Heart right ventricle (tissue), 16 donors: ENCODE measurements around the gene AMIGO3. TPM values are rescaled to one million over a fixed set of nuclear protein-coding genes. Genes with fewer than 3 reads are reported as not detected.

ENCODE experiments used
- ATAC-seq, 8 donors: fragments of 200-7000 bp; cut with Tn5 transposase; one replicate each; pipeline ENCODE4 v1.9.1; 2020; ENCODE audit warnings: mild to moderate bottlenecking in 8 of 8, moderate library complexity in 8 of 8, moderate number of reproducible peaks in 1 of 8
- DNase-seq, 2 donors: peaks; one replicate each; pipeline ENCODE4 v3.0.0-alpha.2; 2020
- H3K27ac ChIP-seq, 10 donors: fragments of 200-600 bp; sonication (generic) in 2 of 10; one replicate each; pipeline versions ENCODE4 v1.5.0 to v1.8.0; 2020 to 2022; ENCODE audit warnings: mild to moderate bottlenecking in 3 of 10
- H3K27me3 ChIP-seq, 7 donors: fragments of 200-600 bp; one replicate each; pipeline ENCODE4 v1.8.0; 2021 to 2022; ENCODE audit warnings: mild to moderate bottlenecking in 2 of 7
- H3K36me3 ChIP-seq, 9 donors: fragments of 200-600 bp; sonication (generic) in 1 of 9; one replicate each; pipeline versions ENCODE4 v1.5.0 to v1.8.0; 2020 to 2022; ENCODE audit warnings: mild to moderate bottlenecking in 2 of 9
- H3K4me1 ChIP-seq, 9 donors: fragments of 200-600 bp; sonication (generic) in 1 of 9; one replicate each; pipeline versions ENCODE4 v1.5.0 to v1.8.0; 2020 to 2022; ENCODE audit warnings: mild to moderate bottlenecking in 4 of 9
- H3K4me3 ChIP-seq, 10 donors: fragments of 200-600 bp; sonication (generic) in 2 of 10; one replicate each; pipeline versions ENCODE4 v1.5.0 to v1.8.0; 2020 to 2022; ENCODE audit warnings: mild to moderate bottlenecking in 7 of 10, moderate library complexity in 2 of 10
- H3K9me3 ChIP-seq, 11 donors: fragments of 200-600 bp in 10 of 11; sonication (generic) in 2 of 11; one replicate each; pipeline versions ENCODE4 v1.5.0 to v1.8.0; 2013 to 2022; ENCODE audit warnings: mild to moderate bottlenecking in 2 of 11, control low read depth in 1 of 11, moderate library complexity in 1 of 11
- WGBS, 2 donors: extraction: QIAGEN DNeasy Blood & Tissue Kit; methylation state at CpG; one replicate each; pipeline ENCODE4 v1.1.7; 2013; ENCODE audit warnings: inconsistent platforms in 1 of 2; 5-methylcytosine and 5-hydroxymethylcytosine counted together
- intact Hi-C, 10 donors: fragments of 100-400 bp; cut with DNase I; formaldehyde crosslinking; loops; one replicate each; pipeline versions ENCODE4 v1.11.1 to v1.14.2; 2022
- polyA plus RNA-seq, 2 donors: library from polyadenylated mRNA; stranded (reverse); fragments of 200-250 nt; gene quantifications; one replicate each; pipeline ENCODE4 v1.2.3, GENCODE V29; 2013
- total RNA-seq, 10 donors: library from RNA; stranded (reverse); fragmentation: NEBNext Ultra II Directional in 3 of 10; extraction: Animal tissue kit (Norgen Biotek cat#: 25700) in 3 of 10; gene quantifications; one replicate each; pipeline versions ENCODE4 v1.2.1 to v1.2.4, GENCODE V29; 2021 to 2023
- TF ChIP-seq, protein P1 (sequence below), 9 donors: fragments of 200-600 bp; sonication (generic) in 2 of 9; IDR thresholded peaks; one replicate each; pipeline versions ENCODE4 v1.5.0 to v1.8.0; 2021 to 2022; ENCODE audit warnings: antibody characterized with exemption in 9 of 9, mild to moderate bottlenecking in 5 of 9, moderate library complexity in 1 of 9
- donor health status: Arrhythmogenic right ventricular cardiomyopathy.
- donor health status: ischemic (EF 13 %, LVEDD 7.1; RV severe dilation, severe dysfunction).
- donor health status: healthy with polysubstance abuse.
- donor health status: DM: no; HTN: yes; CAD: no.
- donor health status: DM: no; HTN: no; CAD: no.
- donor health status: ischemic (EF 25% LVEDD 6.9; RV normal size, moderate dysfunction).
- donor health status: ischemic (EF 25% LVEDD 5.7; RV mildly dilated, moderate dysfunction).
- donor health status: healthy.
- donor health status: DM: yes; HTN: yes; CAD: no.
- donor health status: Ischemic cardiomyopathy.
- donor health status: ischemic (EF 35%, LVEDD 5.7; RV mildly dilated, moderate dysfunction).
- donor health status: nonischemic (EF 11% LVEDD 7.7; RV severe dilation, severe dysfunction).
- donor health status: DM: yes; HTN: yes; CAD: no.
- donor health status: PGD.
- donor health status: ischemic (EF 29% LVEDD 5.4; RV normal size, mild dysfunction).
- donor health status: nonischemic (EF 23%, LVEDD 6.1; RV moderate dilation, normal function).

The AMIGO3 gene
- total and polyA plus RNA-seq, 12 donors: 0.09 to 2.1 (median 0.97) TPM; not detected in 8

DNA sequence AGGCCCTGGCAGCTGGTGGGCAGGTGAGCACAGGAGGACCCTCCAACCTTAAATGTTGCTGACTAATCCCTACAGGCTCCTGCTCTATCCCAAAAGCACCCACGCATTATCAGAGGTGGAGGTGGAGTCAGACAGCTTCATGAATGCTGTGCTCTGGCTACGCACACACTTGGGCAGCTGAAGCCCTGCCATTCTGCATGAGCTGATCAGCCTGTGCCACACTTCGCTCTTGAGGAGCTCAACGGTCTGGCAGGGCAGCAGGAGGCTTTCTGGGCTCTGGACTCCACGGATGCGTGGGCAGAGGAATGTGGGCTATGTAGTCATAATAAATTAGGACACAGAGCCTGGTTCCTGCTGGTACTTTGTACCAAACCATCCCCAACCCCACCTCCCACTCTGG lies 36.3 kb downstream of the AMIGO3 start:
- H3K27me3 ChIP-seq: peaks cover 0 to 14% (median 0%) of the 10 kb centered on the region in 7 donors
- WGBS, 2 donors: 84 to 87% methylated on average over 6 of the region's 6 CpGs
- TF ChIP-seq, protein P1, sequence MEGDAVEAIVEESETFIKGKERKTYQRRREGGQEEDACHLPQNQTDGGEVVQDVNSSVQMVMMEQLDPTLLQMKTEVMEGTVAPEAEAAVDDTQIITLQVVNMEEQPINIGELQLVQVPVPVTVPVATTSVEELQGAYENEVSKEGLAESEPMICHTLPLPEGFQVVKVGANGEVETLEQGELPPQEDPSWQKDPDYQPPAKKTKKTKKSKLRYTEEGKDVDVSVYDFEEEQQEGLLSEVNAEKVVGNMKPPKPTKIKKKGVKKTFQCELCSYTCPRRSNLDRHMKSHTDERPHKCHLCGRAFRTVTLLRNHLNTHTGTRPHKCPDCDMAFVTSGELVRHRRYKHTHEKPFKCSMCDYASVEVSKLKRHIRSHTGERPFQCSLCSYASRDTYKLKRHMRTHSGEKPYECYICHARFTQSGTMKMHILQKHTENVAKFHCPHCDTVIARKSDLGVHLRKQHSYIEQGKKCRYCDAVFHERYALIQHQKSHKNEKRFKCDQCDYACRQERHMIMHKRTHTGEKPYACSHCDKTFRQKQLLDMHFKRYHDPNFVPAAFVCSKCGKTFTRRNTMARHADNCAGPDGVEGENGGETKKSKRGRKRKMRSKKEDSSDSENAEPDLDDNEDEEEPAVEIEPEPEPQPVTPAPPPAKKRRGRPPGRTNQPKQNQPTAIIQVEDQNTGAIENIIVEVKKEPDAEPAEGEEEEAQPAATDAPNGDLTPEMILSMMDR (IDR thresholded peaks at IDR 0.05): no peak
- no peak overlapping the region for H3K4me3 ChIP-seq
- H3K27ac ChIP-seq: no peak overlapping the region
- ATAC-seq: no peak
- peaks cover 5 to 68% (median 52%) of the 10 kb centered on the region in 9 donors for H3K36me3 ChIP-seq
- H3K4me1 ChIP-seq: peaks cover 0 to 16% (median 7%) of the 10 kb centered on the region in 9 donors
- H3K9me3 ChIP-seq: no peaks in the 10 kb centered on the region
- DNase-seq: no peak
- intact Hi-C loops: no loop called here

DNA sequence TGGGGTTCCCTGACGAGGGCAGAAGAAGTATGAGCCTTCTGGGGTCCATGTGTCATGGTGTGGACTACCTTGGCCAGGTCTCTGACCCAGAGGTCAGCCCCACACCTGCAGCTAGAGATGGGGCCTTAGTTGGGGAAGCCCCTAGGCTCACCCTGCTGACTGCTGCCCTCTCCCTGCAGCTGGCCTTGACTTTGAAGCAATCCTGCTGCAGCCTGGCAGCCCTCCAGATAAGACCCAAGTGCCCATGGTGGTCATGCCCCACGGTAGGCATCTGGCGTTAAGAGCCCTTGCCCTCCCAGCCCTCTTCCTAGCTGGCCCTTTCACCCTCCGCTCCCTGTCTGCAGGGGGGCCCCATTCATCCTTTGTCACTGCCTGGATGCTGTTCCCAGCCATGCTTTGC lies 37.9 kb downstream of the AMIGO3 start:
- ATAC-seq (no peak), DNase-seq (no peak)
- H3K4me3 ChIP-seq: no peak overlapping the region
- no peaks in the 10 kb centered on the region for H3K9me3 ChIP-seq
- TF ChIP-seq, protein P1 (IDR thresholded peaks at IDR 0.05): no peak
- intact Hi-C loops: no loop called here
- no peak overlapping the region for H3K27ac ChIP-seq
- H3K4me1 ChIP-seq: peaks cover 0 to 4% (median 0%) of the 10 kb centered on the region in 9 donors
- peaks cover 0 to 7% (median 0%) of the 10 kb centered on the region in 7 donors for H3K27me3 ChIP-seq
- 78 to 82% methylated on average over 4 of the region's 4 CpGs for WGBS, 2 donors
- peaks cover 5 to 84% (median 65%) of the 10 kb centered on the region in 9 donors for H3K36me3 ChIP-seq

DNA sequence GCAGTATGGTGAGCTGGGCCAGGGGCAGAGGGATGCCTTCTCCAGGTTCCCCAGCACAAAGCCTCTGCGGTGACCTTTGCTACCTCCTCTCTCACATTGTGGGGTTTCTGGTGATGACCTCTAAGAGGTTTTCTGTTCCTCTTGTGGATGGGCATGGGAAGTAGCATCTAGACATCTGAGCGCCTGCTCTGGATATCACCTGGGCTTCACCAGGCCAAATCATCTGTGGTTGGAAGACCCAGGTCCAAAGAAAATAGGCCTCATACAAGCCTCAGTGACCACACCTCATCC lies 38.3 kb downstream of the AMIGO3 start:
- Histone ChIP-seq H3K9me3 (no peaks in the 10 kb centered on the region), H3K27ac (no peak overlapping the region), H3K36me3 (peaks cover 5 to 88% (median 68%) of the 10 kb centered on the region in 9 donors), H3K27me3 (peaks cover 0 to 3% (median 0%) of the 10 kb centered on the region in 7 donors), H3K4me3 (no peak overlapping the region), H3K4me1 (peaks cover 0 to under 1% (median 0%) of the 10 kb centered on the region in 9 donors)
- intact Hi-C loops: no loop called here
- WGBS, 2 donors: 97 to 98% methylated on average over 2 of the region's 2 CpGs
- TF ChIP-seq, protein P1 (IDR thresholded peaks at IDR 0.05): no peak
- DNase-seq (no peak), ATAC-seq (no peak)

DNA sequence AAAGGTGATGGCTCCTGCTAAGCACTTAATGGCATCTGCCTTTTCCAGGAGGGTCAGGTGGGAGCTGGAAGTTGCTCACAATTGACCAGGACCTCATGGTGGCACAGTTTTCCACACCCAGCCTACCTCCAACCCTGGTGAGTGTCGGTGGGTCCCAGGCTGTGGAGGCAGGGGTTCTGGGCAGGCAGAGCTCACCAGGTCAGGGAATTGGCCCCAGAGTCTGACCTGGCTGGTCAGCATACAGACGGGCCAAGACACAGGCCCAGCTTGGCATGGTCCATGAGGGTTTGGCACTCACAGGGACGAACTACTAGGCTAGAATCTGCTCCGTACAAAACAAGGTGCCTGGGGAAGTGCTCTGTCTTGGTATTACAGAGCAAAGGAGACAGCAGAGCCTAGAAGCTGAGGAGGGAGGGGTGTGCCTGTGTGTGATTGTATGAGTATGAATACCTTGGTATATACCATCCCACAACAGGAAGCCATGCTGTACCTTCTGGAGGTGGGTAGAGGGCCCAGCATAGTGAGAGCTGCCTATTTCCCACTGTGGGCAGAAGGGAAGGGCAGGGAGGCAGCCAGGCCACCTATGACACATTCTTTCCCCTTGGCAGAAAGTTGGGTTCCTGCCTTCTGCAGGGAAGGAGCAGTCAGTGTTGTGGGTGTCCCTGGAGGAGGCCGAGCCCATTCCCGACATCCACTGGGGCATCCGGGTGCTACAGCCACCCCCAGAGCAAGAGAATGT lies 38.8 kb downstream of the AMIGO3 start:
- TF ChIP-seq, protein P1 (IDR thresholded peaks at IDR 0.05): no peak
- ATAC-seq (no peak), DNase-seq (no peak)
- intact Hi-C loops: no loop called here
- peaks cover 0 to under 1% (median 0%) of the 10 kb centered on the region in 9 donors for H3K4me1 ChIP-seq
- H3K36me3 ChIP-seq: peaks cover 5 to 93% (median 73%) of the 10 kb centered on the region in 9 donors
- no peak overlapping the region for H3K27ac ChIP-seq
- no peaks in the 10 kb centered on the region for H3K27me3 ChIP-seq
- H3K4me3 ChIP-seq: no peak overlapping the region
- 81 to 84% methylated on average over 7 of the region's 7 CpGs for WGBS, 2 donors
- no peaks in the 10 kb centered on the region for H3K9me3 ChIP-seq
